Fibroblast of pulmonary artery (primary cell): ENCODE measurements around the gene AHNAK2.

Experiments used
- DNase-seq: peaks from one replicate; pipeline ENCODE4 v3.0.0-alpha.2; 2010; ENCODE audit warnings: low read depth
- H3K4me3 ChIP-seq: replicated peaks from 2 replicates; pipeline ENCODE4 v1.5.1; 2011; ENCODE audit warnings: low read depth, mild to moderate bottlenecking, control low read depth, low read length, moderate library complexity
- TF ChIP-seq, protein P1 (sequence below): IDR thresholded peaks from 2 replicates; pipeline ENCODE4 v1.5.1; 2011; ENCODE audit warnings: mild to moderate bottlenecking, control low read depth, low read length, inconsistent platforms; ENCODE audit errors: missing control alignments

Gene AHNAK2

DNA sequence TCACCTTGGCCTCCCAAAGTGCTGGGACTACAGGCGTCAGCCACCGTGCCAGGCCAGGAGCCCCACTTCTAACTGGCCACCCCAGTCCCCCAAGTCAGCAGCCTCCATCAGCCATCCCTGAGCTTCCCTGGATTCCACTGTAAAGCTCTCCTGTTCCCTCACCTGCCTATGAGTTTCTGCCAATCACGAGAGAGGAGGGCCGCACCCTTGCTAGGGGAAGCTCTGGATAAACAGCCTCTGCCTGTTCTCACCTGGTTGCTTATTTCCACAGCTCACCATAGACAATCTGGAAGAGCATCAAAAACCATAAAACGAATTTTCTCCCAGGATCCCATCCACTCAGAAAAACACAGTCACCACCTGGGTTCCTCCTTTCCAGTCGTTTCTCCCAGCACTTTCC, 37.7 kb upstream of the AHNAK2 start:
- DNase-seq = no peak
- no peak overlapping the region for H3K4me3 ChIP-seq
- TF ChIP-seq, protein P1, sequence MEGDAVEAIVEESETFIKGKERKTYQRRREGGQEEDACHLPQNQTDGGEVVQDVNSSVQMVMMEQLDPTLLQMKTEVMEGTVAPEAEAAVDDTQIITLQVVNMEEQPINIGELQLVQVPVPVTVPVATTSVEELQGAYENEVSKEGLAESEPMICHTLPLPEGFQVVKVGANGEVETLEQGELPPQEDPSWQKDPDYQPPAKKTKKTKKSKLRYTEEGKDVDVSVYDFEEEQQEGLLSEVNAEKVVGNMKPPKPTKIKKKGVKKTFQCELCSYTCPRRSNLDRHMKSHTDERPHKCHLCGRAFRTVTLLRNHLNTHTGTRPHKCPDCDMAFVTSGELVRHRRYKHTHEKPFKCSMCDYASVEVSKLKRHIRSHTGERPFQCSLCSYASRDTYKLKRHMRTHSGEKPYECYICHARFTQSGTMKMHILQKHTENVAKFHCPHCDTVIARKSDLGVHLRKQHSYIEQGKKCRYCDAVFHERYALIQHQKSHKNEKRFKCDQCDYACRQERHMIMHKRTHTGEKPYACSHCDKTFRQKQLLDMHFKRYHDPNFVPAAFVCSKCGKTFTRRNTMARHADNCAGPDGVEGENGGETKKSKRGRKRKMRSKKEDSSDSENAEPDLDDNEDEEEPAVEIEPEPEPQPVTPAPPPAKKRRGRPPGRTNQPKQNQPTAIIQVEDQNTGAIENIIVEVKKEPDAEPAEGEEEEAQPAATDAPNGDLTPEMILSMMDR = no peak

DNA sequence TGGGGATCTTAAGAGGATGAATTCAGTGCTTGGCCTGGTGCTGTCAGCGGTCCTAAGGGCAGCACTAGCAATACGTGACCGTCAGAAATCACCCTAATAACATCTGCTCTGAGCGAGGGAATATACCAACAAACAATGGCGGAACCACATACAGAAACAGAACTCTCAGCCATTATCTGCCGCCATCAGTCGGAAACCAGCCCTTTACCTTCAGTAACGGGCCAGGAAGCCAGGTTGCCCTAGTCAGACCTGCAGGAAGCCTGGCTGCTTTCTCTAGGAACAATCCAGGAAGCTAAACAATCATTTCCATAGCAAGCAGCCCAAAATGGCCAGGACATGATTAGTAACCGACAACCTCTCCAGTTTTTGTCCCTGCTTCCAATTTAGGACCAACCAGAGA, 37.1 kb upstream of the AHNAK2 start:
- H3K4me3 ChIP-seq = no peak overlapping the region
- no peak for DNase-seq
- TF ChIP-seq, protein P1 = no peak

DNA sequence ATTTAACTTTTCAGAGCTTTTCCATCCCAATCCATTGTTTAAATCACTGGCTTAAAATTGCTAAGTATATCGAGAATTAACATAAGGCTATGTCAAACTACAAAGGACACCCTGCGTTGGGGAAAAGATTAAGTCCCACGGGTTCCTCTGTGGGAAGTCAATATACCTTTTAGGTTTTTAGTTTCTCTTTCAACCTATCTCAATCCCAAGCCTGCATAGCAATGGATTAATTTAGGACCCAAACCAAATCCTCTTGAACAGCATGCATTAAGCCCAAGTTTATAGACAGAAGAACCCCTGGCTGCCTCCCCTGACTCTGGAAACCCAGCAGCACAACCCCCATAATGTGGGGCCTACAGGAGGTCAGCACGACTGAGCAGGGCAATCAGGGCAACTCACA, 36.5 kb upstream of the AHNAK2 start:
- DNase-seq = no peak
- TF ChIP-seq, protein P1 = no peak
- no peak overlapping the region for H3K4me3 ChIP-seq

DNA sequence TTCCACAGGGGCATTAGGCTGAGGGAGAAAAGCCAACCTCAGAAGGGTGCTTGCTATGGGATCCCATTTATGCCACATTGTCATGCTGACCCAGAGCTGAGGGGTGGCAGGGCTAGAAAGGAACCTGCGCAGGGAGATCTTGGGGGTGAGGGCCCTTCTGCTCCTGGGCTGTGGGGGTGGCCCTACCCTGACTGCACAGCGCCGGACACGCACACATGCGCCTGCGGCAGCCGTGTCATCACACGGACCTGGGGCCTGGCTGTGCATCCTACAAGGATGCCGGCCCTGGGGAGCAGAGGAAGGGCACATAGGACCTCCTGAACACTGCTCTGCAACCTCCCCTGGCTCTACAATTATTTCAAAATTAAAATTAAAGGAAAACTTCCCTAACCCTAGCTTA, 35.9 kb upstream of the AHNAK2 start:
- no peak overlapping the region for H3K4me3 ChIP-seq
- TF ChIP-seq, protein P1 = no peak

DNA sequence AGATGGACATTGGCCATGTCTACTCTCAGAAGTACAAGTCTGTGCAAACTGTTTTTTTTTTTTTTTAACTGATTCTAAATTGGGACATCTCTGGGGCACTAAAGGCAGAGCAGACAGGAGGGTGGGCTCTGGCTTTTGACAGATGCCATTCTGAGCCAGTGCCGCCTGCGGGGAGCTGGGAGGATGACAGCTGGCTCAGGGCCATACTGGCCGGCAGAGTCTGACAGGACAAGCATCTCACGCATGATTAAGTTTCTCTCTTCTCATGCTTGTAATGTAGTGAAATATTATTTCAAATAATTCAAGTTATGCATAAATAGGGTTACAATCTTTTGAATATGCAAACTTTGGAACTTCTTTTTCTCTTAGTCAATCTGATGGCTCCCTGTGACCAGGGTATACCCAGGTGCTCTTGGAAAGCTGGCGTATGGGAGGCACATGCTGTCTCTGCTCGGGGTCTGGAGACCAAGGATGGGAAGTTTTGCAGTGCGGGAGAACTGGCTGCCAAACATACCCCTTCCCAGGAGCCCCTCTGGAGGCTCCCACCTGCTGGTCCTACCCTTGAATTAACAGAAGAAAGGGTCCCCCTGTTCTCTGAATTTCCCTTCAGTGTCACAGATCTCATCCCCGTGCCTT, 35.1 kb upstream of the AHNAK2 start:
- DNase-seq = no peak
- no peak overlapping the region for H3K4me3 ChIP-seq
- TF ChIP-seq, protein P1 = peak; percentile 1

More for the DNA sequence above, 35.9 kb upstream of the AHNAK2 start:
- DNase-seq = no peak

DNA sequence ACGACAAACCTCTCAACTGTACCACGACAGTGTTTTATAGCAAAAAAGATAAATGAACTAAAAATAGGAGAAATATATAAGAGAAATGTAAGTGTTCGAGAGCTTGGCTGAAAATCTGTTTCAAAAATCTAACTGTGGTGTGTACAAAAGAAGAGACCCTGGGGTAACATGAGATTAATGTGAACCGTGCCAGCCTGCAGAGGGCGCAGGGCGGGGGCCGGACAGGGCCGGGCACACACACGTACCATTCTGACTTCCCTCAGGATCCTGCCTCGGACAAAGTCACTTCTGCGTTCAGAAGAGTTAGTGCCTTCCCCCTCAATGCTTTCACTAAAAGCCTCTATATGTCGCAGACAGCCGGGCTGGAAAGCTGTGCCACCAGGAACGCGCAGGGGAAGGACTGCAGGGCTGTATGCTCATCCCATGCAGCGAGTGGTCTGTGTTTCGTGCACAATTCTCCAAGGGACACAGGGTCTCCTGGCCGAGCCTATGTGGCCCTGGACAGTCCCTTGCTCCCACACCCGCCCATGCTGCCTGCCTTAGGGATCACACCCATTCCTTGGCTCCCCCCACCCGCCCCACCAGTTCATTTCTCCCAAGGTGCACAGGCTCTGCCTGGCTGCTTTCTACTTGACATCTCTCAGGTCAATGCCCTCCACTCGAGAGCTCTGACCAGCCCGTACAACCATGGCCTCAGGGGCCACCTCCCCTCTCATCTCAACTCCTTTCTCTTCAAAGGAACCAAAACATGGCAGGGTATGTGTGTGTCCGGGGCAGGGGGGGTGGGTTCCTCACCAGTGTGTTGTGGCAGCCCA, 34.2 kb upstream of the AHNAK2 start:
- DNase-seq = no peak
- TF ChIP-seq, protein P1 = peak; percentile 3
- no peak overlapping the region for H3K4me3 ChIP-seq
